ENCODE data around the gene HSP90AB1. TPM values are rescaled to one million over a fixed set of nuclear protein-coding genes. Genes with fewer than 3 reads are reported as not detected.

Gene HSP90AB1
- total and polyA plus RNA-seq, 9 of the 15 experiments (the other 6 are each of a cell fraction or from before 2014, with no cell fraction given) = 1,780 to 3,358 (median 2,262) TPM

DNA sequence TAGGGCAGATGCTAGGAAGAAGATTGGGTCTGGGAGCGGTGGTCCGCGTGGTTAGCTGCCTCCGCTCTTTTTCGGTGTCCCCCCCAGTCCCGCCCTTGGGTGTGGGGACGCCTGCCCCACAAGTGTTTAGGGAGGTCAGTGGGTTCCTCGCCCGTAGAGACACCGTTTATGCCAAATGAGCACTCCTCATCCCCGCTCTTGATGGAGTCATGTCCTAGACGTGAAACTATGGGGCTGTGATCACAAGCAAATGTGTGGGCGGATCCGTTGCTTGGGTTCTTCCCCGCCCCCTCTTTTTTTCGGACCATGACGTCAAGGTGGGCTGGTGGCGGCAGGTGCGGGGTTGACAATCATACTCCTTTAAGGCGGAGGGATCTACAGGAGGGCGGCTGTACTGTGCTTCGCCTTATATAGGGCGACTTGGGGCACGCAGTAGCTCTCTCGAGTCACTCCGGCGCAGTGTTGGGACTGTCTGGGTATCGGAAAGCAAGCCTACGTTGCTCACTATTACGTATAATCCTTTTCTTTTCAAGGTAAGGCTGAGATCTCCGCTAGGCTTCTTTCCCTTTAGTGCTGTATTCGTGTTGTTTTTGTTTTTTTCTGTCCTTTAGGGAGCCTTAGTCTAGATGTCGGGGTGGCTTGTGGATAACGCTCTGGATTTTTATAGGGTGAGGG, at the start of gene HSP90AB1 (continued):
- TF ChIP-seq, protein P1, sequence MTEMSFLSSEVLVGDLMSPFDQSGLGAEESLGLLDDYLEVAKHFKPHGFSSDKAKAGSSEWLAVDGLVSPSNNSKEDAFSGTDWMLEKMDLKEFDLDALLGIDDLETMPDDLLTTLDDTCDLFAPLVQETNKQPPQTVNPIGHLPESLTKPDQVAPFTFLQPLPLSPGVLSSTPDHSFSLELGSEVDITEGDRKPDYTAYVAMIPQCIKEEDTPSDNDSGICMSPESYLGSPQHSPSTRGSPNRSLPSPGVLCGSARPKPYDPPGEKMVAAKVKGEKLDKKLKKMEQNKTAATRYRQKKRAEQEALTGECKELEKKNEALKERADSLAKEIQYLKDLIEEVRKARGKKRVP (CRISPR knock-in tag; IDR thresholded peaks at IDR 0.05) = no peak
- TF ChIP-seq, protein P2, sequence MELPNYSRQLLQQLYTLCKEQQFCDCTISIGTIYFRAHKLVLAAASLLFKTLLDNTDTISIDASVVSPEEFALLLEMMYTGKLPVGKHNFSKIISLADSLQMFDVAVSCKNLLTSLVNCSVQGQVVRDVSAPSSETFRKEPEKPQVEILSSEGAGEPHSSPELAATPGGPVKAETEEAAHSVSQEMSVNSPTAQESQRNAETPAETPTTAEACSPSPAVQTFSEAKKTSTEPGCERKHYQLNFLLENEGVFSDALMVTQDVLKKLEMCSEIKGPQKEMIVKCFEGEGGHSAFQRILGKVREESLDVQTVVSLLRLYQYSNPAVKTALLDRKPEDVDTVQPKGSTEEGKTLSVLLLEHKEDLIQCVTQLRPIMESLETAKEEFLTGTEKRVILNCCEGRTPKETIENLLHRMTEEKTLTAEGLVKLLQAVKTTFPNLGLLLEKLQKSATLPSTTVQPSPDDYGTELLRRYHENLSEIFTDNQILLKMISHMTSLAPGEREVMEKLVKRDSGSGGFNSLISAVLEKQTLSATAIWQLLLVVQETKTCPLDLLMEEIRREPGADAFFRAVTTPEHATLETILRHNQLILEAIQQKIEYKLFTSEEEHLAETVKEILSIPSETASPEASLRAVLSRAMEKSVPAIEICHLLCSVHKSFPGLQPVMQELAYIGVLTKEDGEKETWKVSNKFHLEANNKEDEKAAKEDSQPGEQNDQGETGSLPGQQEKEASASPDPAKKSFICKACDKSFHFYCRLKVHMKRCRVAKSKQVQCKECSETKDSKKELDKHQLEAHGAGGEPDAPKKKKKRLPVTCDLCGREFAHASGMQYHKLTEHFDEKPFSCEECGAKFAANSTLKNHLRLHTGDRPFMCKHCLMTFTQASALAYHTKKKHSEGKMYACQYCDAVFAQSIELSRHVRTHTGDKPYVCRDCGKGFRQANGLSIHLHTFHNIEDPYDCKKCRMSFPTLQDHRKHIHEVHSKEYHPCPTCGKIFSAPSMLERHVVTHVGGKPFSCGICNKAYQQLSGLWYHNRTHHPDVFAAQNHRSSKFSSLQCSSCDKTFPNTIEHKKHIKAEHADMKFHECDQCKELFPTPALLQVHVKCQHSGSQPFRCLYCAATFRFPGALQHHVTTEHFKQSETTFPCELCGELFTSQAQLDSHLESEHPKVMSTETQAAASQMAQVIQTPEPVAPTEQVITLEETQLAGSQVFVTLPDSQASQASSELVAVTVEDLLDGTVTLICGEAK (IDR thresholded peaks at IDR 0.05) = peak; percentile 58; the same call in 1 of the 2 replicates
- TF ChIP-seq, protein P2 (CRISPR knock-in tag; IDR thresholded peaks at IDR 0.05) = peak; percentile 67; the same call in 1 of the 2 replicates
- no peak for TF ChIP-seq NFIX (CRISPR knock-in tag; IDR thresholded peaks at IDR 0.05; ENCODE audit: low read depth)
- no peak for TF ChIP-seq ZNF311 (CRISPR knock-in tag; IDR thresholded peaks at IDR 0.05)
- peak; percentile 43; the same call in 1 of the 2 replicates for TF ChIP-seq HNRNPL (IDR thresholded peaks at IDR 0.05; ENCODE audit: low read depth, low read length)
- TF ChIP-seq MTA2 (IDR thresholded peaks at IDR 0.05; ENCODE audit: low read depth) = no peak
- TF ChIP-seq KLF1 (tag; IDR thresholded peaks at IDR 0.05) = no peak; the same call in 1 of the 2 replicates
- no peak for TF ChIP-seq ZNF717 (CRISPR knock-in tag; IDR thresholded peaks at IDR 0.05)
- TF ChIP-seq, protein P3, sequence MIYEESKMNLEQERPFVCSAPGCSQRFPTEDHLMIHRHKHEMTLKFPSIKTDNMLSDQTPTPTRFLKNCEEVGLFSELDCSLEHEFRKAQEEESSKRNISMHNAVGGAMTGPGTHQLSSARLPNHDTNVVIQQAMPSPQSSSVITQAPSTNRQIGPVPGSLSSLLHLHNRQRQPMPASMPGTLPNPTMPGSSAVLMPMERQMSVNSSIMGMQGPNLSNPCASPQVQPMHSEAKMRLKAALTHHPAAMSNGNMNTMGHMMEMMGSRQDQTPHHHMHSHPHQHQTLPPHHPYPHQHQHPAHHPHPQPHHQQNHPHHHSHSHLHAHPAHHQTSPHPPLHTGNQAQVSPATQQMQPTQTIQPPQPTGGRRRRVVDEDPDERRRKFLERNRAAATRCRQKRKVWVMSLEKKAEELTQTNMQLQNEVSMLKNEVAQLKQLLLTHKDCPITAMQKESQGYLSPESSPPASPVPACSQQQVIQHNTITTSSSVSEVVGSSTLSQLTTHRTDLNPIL (CRISPR knock-in tag; IDR thresholded peaks at IDR 0.05) = peak; percentile 71; the same call in 1 of the 2 replicates
- TF ChIP-seq, protein P4, sequence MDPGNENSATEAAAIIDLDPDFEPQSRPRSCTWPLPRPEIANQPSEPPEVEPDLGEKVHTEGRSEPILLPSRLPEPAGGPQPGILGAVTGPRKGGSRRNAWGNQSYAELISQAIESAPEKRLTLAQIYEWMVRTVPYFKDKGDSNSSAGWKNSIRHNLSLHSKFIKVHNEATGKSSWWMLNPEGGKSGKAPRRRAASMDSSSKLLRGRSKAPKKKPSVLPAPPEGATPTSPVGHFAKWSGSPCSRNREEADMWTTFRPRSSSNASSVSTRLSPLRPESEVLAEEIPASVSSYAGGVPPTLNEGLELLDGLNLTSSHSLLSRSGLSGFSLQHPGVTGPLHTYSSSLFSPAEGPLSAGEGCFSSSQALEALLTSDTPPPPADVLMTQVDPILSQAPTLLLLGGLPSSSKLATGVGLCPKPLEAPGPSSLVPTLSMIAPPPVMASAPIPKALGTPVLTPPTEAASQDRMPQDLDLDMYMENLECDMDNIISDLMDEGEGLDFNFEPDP (CRISPR knock-in tag; IDR thresholded peaks at IDR 0.05) = no peak
- TF ChIP-seq ZNF224 (CRISPR knock-in tag; IDR thresholded peaks at IDR 0.05) = peak; percentile 85
- TF ChIP-seq ZNF436 (CRISPR knock-in tag; IDR thresholded peaks at IDR 0.05) = peak; percentile 73
- TF ChIP-seq DACH1 (IDR thresholded peaks at IDR 0.05; ENCODE audit: partially characterized antibody) = no peak
- TF ChIP-seq TBP (optimal IDR thresholded peaks at IDR 0.05; ENCODE audit: low read depth, low read length) = no peak
- TF ChIP-seq ZNF830 (CRISPR knock-in tag; IDR thresholded peaks at IDR 0.05) = 0 out of 2 replicates have a peak, but pooled peaks have one; percentile 42

Measured in K562 (cell line).